Thoracic aorta (tissue), 2 donors: ENCODE measurements around the gene MDM2. TPM values are rescaled to one million over a fixed set of nuclear protein-coding genes. Genes with fewer than 3 reads are reported as not detected.
"Not testable (repeated sequence)": the region's sequence is repeated elsewhere in the genome, so short reads cannot be mapped to it uniquely, and the experiment has no call there.

ENCODE experiments used
- ATAC-seq: fragments of 150-250 bp; one replicate; pipeline ENCODE4 v1.8.0; 2017; ENCODE audit warnings: low read depth; ENCODE audit not compliant: insufficient number of reproducible peaks, low FRiP score
- DNase-seq: peaks from one replicate; pipeline ENCODE4 v3.0.0-alpha.2; 2020; ENCODE audit warnings: low spot score
- H3K27ac ChIP-seq, 2 donors: fragments of 200-600 bp; sonication (generic); 1 replicate in 1 of 2; 2 replicates in 1 of 2; pipeline ENCODE4 v1.5.1; 2016; ENCODE audit warnings: mild to moderate bottlenecking in 2 of 2, moderate library complexity in 2 of 2
- H3K27me3 ChIP-seq: fragments of 200-600 bp; sonication (generic); replicated peaks from 2 replicates; pipeline ENCODE4 v1.6.0; 2016; ENCODE audit warnings: mild to moderate bottlenecking; ENCODE audit not compliant: insufficient read depth
- H3K36me3 ChIP-seq: fragments of 200-600 bp; sonication (generic); one replicate; pipeline ENCODE4 v1.5.1; 2016
- H3K4me1 ChIP-seq, 2 donors: fragments of 200-600 bp; sonication (generic); 1 replicate in 1 of 2; 2 replicates in 1 of 2; pipeline versions ENCODE4 v1.5.1 to v1.6.0; 2016; ENCODE audit warnings: low read depth in 2 of 2, mild to moderate bottlenecking in 1 of 2; ENCODE audit not compliant: control insufficient read depth in 1 of 2
- H3K4me3 ChIP-seq: fragments of 200-600 bp; sonication (generic); 2 replicates; pipeline ENCODE4 v1.5.1; 2016; ENCODE audit warnings: mild to moderate bottlenecking
- H3K9me3 ChIP-seq: fragments of 200-600 bp; sonication (generic); 2 replicates; pipeline ENCODE4 v1.5.1; 2016
- CTCF ChIP-seq: fragments of 200-600 bp; sonication (generic); IDR thresholded peaks from one replicate; pipeline ENCODE4 v1.5.1; 2019; ENCODE audit warnings: antibody characterized with exemption
- total RNA-seq, 2 donors: library from RNA; depleted of rRNA; stranded (reverse); fragments of >200 nt; gene quantifications; one replicate each; pipeline versions ENCODE4 v1.1.0 to v1.2.3, GENCODE V29; 2016

MDM2 gene
- total RNA-seq, 2 donors from 2014 or later, result 62.0 to 101 TPM

DNA sequence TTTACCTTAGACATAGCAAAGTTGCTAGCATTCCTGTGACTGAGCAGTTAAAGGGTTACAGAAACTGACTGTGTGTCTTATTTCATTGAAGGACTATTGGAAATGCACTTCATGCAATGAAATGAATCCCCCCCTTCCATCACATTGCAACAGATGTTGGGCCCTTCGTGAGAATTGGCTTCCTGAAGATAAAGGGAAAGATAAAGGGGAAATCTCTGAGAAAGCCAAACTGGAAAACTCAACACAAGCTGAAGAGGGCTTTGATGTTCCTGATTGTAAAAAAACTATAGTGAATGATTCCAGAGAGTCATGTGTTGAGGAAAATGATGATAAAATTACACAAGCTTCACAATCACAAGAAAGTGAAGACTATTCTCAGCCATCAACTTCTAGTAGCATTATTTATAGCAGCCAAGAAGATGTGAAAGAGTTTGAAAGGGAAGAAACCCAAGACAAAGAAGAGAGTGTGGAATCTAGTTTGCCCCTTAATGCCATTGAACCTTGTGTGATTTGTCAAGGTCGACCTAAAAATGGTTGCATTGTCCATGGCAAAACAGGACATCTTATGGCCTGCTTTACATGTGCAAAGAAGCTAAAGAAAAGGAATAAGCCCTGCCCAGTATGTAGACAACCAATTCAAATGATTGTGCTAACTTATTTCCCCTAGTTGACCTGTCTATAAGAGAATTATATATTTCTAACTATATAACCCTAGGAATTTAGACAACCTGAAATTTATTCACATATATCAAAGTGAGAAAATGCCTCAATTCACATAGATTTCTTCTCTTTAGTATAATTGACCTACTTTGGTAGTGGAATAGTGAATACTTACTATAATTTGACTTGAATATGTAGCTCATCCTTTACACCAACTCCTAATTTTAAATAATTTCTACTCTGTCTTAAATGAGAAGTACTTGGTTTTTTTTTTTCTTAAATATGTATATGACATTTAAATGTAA, 31.5 kb downstream of the MDM2 start:
- no peak for TF ChIP-seq CTCF
- Histone ChIP-seq H3K27ac (no peak overlapping the region), H3K4me3 (no peak overlapping the region), H3K27me3 (no peaks in the 10 kb centered on the region), H3K4me1 (no peaks in the 10 kb centered on the region), H3K36me3 (peaks cover 42% of the 10 kb centered on the region), H3K9me3 (no peaks in the 10 kb centered on the region)
- DNase-seq (no peak), ATAC-seq (no peak)

GRCh38 chr12:68841175-68841574, 33.2 kb downstream of the MDM2 start:
- not testable (repeated sequence) for H3K27me3 ChIP-seq, H3K4me3 ChIP-seq, H3K9me3 ChIP-seq, H3K27ac ChIP-seq, ATAC-seq, DNase-seq, H3K4me1 ChIP-seq
- H3K36me3 ChIP-seq, result peaks cover 34% of the 10 kb centered on the region

- Histone ChIP-seq H3K27ac (no peak overlapping the region), H3K4me3 (no peak overlapping the region), H3K9me3 (no peaks in the 10 kb centered on the region), H3K27me3 (no peaks in the 10 kb centered on the region), H3K36me3 (peaks cover 34% of the 10 kb centered on the region), H3K4me1 (no peaks in the 10 kb centered on the region)
- ATAC-seq, result no peak
- no peak for DNase-seq
- TF ChIP-seq CTCF, result no peak
These were observed 33.7 kb downstream of the MDM2 start for GRCh38 chr12:68841717-68842116.

DNA sequence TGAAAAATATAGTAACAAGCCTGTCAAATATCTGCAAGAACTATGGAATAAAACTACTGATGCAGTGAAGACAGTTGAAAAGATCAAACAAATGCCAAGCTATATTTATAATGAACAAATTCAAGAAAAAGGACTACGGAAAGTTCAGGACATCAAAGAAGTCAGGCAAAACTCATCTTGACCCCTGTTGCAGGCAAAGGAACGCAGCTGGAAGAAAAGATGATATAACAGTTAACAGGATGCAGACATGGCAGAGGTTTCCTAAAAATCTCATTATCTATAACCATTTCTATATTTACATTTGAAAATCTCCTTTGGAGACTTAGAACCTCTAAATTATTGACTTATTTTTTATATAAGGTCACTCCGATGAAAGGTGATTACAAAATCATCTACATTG, 34.1 kb downstream of the MDM2 start:
- TF ChIP-seq CTCF, result no peak
- Histone ChIP-seq H3K27me3 (no peaks in the 10 kb centered on the region), H3K4me1 (no peaks in the 10 kb centered on the region), H3K27ac (no peak overlapping the region), H3K9me3 (no peaks in the 10 kb centered on the region), H3K4me3 (no peak overlapping the region), H3K36me3 (peaks cover 30% of the 10 kb centered on the region)
- DNase-seq (no peak), ATAC-seq (no peak)

GRCh38 chr12:68842784-68843567, 35.0 kb downstream of the MDM2 start:
- no peak overlapping the region for H3K27ac ChIP-seq
- no peak overlapping the region for H3K4me3 ChIP-seq
- no peak for TF ChIP-seq CTCF
- no peaks in the 10 kb centered on the region for H3K4me1 ChIP-seq
- no peaks in the 10 kb centered on the region for H3K9me3 ChIP-seq
- no peak for ATAC-seq
- DNase-seq, result no peak
- H3K36me3 ChIP-seq, result peaks cover 25% of the 10 kb centered on the region
- no peaks in the 10 kb centered on the region for H3K27me3 ChIP-seq
